ENCODE measurements around the gene PLAAT5.

Gene PLAAT5

DNA sequence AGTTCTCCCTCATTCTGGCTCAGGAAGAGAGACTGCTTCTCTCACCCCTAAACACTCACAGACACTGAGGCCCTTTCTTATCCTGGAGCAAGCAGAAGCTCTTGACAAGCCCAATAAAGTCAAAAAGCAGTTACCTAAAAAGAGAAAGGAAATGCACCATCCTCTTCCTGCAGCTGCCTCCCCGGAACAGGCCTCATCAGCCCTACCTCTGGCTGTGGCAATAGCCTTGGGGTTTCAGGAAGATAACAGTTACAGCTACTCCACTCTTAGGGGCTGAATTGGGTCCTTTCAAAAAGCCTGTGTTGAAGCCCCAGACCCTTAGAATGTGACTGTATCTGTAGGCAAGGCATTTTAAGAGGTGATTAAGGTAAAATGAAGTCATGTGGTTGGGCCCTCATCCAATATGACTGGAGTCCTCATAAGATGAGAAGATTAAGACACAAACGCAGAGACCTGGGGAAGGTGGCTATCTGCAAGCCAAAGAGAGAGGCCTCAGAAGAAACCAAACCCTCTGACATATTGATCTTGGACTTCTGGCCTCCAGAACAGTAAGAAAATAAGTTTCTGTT, 11.4 kb upstream of the PLAAT5 start:
- H3K27me3 Mint-ChIP-seq (ENCODE audit: low read depth, poor library complexity) = peaks cover 6% of the 10 kb centered on the region
- H3K4me1 Mint-ChIP-seq = peaks cover 17% of the 10 kb centered on the region
- no peaks in the 10 kb centered on the region for H3K36me3 Mint-ChIP-seq (ENCODE audit: low read depth)
- peaks cover 29% of the 10 kb centered on the region for H3K9me3 Mint-ChIP-seq
- TF ChIP-seq, protein P1, sequence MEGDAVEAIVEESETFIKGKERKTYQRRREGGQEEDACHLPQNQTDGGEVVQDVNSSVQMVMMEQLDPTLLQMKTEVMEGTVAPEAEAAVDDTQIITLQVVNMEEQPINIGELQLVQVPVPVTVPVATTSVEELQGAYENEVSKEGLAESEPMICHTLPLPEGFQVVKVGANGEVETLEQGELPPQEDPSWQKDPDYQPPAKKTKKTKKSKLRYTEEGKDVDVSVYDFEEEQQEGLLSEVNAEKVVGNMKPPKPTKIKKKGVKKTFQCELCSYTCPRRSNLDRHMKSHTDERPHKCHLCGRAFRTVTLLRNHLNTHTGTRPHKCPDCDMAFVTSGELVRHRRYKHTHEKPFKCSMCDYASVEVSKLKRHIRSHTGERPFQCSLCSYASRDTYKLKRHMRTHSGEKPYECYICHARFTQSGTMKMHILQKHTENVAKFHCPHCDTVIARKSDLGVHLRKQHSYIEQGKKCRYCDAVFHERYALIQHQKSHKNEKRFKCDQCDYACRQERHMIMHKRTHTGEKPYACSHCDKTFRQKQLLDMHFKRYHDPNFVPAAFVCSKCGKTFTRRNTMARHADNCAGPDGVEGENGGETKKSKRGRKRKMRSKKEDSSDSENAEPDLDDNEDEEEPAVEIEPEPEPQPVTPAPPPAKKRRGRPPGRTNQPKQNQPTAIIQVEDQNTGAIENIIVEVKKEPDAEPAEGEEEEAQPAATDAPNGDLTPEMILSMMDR (IDR thresholded peaks at IDR 0.05) = no peak
- no peak overlapping the region for H3K4me3 Mint-ChIP-seq
- no peak overlapping the region for H3K27ac Mint-ChIP-seq
- DNase-seq = no peak

DNA sequence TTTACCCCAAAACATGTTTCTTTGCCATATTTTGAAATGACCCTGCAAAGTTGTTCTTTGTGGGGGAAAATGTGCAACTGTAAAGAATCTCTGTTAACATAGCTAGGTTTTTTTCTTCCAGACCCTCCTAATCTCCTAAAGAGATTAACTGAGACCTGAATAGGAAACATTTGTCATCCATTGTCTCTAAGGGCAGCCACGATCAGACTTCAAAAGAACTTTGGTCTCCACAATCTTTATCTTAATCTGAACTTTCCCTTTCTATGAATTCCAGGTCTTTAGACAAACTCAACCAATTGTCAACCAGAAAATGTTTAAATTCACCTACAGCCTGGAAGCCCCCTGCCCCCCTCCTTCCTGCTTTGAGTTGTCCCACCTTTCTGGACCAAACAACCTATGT, 10.3 kb upstream of the PLAAT5 start:
- Mint-ChIP-seq H3K9me3 (peaks cover 34% of the 10 kb centered on the region), H3K4me3 (no peak overlapping the region), H3K27ac (no peak overlapping the region), H3K4me1 (peaks cover 10% of the 10 kb centered on the region), H3K27me3 (ENCODE audit: low read depth, poor library complexity) (peaks cover 6% of the 10 kb centered on the region), H3K36me3 (ENCODE audit: low read depth) (no peaks in the 10 kb centered on the region)
- DNase-seq = no peak
- TF ChIP-seq, protein P1 (IDR thresholded peaks at IDR 0.05) = no peak

DNA sequence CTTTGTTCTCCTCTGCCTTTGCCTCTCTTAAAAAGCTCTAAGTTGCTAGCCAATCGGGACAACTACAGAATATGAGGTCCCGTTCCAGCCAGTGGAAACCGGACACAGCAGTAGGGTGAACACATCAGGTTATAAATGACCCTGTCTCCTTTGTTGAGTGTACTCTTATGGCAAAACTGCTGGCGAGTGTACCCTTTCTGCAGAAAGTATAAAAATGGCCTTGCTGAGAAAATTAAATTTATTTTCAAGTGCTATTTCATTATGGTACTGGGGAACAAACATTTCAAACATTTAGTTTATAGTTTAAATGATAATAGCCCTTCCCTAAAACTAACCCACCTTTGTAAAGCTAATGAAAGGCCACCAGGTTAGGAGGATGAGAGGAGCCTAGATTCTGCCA, 8.9 kb upstream of the PLAAT5 start:
- no peaks in the 10 kb centered on the region for H3K36me3 Mint-ChIP-seq (ENCODE audit: low read depth)
- DNase-seq = no peak
- peaks cover 34% of the 10 kb centered on the region for H3K9me3 Mint-ChIP-seq
- no peak overlapping the region for H3K27ac Mint-ChIP-seq
- H3K4me3 Mint-ChIP-seq = no peak overlapping the region
- no peaks in the 10 kb centered on the region for H3K4me1 Mint-ChIP-seq
- TF ChIP-seq, protein P1 (IDR thresholded peaks at IDR 0.05) = no peak
- peaks cover 11% of the 10 kb centered on the region for H3K27me3 Mint-ChIP-seq (ENCODE audit: low read depth, poor library complexity)

DNA sequence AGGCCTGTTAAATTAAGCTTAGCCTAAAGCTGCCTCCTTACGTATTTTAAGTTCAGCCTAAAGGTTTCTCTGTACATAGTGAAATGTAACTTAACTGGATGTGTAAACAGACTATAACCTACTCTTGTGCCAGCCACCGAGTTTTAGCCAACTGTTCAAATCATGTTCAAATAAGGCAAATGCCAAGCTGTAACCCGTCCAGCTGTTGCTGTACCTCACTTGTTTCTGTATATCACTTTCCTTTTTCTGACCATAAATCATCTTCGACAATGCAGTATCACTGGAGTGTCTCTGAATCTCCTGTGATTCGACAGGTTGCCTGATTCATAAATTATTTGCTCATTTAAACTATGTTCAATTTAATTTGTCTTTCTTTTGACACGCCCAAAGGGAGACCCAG, 4.0 kb upstream of the PLAAT5 start:
- Mint-ChIP-seq H3K4me3 (no peak overlapping the region), H3K4me1 (peaks cover 14% of the 10 kb centered on the region), H3K9me3 (peaks cover 43% of the 10 kb centered on the region), H3K27ac (no peak overlapping the region), H3K36me3 (ENCODE audit: low read depth) (no peaks in the 10 kb centered on the region), H3K27me3 (ENCODE audit: low read depth, poor library complexity) (peaks cover 43% of the 10 kb centered on the region)
- DNase-seq = no peak
- TF ChIP-seq, protein P1 (IDR thresholded peaks at IDR 0.05) = no peak

DNA sequence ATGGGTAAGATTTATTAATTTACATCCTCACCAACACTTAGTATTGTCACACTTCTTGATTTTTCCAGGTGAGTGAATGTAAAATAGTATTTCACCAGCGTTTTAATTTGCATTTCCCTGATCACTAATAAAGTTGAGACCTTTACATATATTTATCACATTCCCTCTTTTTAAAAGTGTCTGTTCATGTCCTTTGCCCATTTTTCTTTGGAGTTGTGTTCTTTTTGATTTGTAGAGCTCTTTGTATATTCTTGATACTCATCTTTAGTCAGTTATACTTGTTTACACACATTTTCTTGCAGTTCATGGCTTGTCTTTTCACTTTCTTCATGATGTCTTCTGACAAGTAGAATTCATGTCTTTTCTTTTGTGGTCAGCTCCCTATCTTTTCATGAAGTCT, 2.2 kb upstream of the PLAAT5 start:
- DNase-seq = no peak
- Mint-ChIP-seq H3K36me3 (ENCODE audit: low read depth) (no peaks in the 10 kb centered on the region), H3K27me3 (ENCODE audit: low read depth, poor library complexity) (peaks cover 59% of the 10 kb centered on the region), H3K9me3 (peaks cover 30% of the 10 kb centered on the region), H3K4me3 (peak overlapping the region; percentile 20), H3K27ac (no peak overlapping the region), H3K4me1 (peaks cover 14% of the 10 kb centered on the region)
- TF ChIP-seq, protein P1 (IDR thresholded peaks at IDR 0.05) = no peak

DNA sequence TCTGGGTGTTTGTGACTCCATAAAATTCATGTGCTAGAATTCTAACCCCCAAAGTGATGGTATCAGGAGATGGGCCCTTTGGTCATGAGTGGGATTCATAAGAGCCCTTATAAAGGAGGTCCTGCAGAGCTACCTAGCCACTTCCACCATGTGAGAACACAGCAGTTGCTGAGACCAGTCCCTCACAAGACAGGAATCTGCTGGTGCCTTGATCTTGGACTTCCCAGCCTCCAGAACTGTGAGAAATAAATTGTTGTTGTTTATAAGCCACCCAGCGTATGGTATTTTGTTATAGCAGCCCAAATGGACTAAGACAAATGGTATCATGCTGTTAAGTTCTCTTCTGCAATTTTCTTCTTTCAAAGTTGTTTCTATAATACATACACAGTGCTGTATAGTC, 1.5 kb upstream of the PLAAT5 start:
- TF ChIP-seq, protein P1 (IDR thresholded peaks at IDR 0.05) = no peak
- Mint-ChIP-seq H3K4me1 (peaks cover 14% of the 10 kb centered on the region), H3K27ac (no peak overlapping the region), H3K4me3 (peak overlapping the region; percentile 89), H3K9me3 (peaks cover 23% of the 10 kb centered on the region), H3K36me3 (ENCODE audit: low read depth) (no peaks in the 10 kb centered on the region), H3K27me3 (ENCODE audit: low read depth, poor library complexity) (peaks cover 63% of the 10 kb centered on the region)
- no peak for DNase-seq

Measured in nephron progenitor cell (in vitro differentiated cells).